ENCODE results near the gene CC2D1B.

- no peak for TF ChIP-seq EZH2 (IDR thresholded peaks at IDR 0.05; ENCODE audit: low read length, unreplicated experiment)
- TF ChIP-seq, protein P1, sequence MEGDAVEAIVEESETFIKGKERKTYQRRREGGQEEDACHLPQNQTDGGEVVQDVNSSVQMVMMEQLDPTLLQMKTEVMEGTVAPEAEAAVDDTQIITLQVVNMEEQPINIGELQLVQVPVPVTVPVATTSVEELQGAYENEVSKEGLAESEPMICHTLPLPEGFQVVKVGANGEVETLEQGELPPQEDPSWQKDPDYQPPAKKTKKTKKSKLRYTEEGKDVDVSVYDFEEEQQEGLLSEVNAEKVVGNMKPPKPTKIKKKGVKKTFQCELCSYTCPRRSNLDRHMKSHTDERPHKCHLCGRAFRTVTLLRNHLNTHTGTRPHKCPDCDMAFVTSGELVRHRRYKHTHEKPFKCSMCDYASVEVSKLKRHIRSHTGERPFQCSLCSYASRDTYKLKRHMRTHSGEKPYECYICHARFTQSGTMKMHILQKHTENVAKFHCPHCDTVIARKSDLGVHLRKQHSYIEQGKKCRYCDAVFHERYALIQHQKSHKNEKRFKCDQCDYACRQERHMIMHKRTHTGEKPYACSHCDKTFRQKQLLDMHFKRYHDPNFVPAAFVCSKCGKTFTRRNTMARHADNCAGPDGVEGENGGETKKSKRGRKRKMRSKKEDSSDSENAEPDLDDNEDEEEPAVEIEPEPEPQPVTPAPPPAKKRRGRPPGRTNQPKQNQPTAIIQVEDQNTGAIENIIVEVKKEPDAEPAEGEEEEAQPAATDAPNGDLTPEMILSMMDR (conservative IDR thresholded peaks at IDR 0.05; ENCODE audit: low read depth, low read length): no peak
- no peak for TF ChIP-seq EZH2phosphoT487 (IDR thresholded peaks at IDR 0.05; ENCODE audit: borderline replicate concordance, low read length)
These were observed 5.4 kb downstream of the CC2D1B start for GRCh38 chr1:52360595-52360968.

Measured in PC-3 (cell line).